Lung (tissue), 12 donors: ENCODE data around the gene C1QTNF3. TPM values are rescaled to one million over a fixed set of nuclear protein-coding genes. Genes with fewer than 3 reads are reported as not detected.

ENCODE experiments used
- ATAC-seq: fragments of 200-7000 bp; cut with Tn5 transposase; one replicate; pipeline ENCODE4 v1.9.1; 2020; ENCODE audit warnings: moderate number of reproducible peaks; ENCODE audit not compliant: insufficient read depth, low FRiP score
- DNase-seq, 3 donors: peaks; one replicate each; pipeline ENCODE4 v3.0.0-alpha.2; 2013 to 2017
- H3K27ac ChIP-seq, 2 donors: one replicate each; pipeline ENCODE4 v1.5.1; 2013; ENCODE audit warnings: mild to moderate bottlenecking in 2 of 2, moderate library complexity in 2 of 2, control low read depth in 1 of 2, inconsistent platforms in 1 of 2, low read depth in 1 of 2, low read length in 1 of 2
- H3K27me3 ChIP-seq, 3 donors: one replicate each; pipeline ENCODE4 v1.5.1; 2013; ENCODE audit warnings: low read length in 2 of 3; ENCODE audit not compliant: control insufficient read depth in 3 of 3, insufficient read depth in 3 of 3
- H3K36me3 ChIP-seq, 4 donors: one replicate each; pipeline ENCODE4 v1.5.1; 2013; ENCODE audit warnings: low read length in 4 of 4, mild to moderate bottlenecking in 1 of 4, moderate library complexity in 1 of 4; ENCODE audit not compliant: control insufficient read depth in 4 of 4, insufficient read depth in 4 of 4
- H3K4me1 ChIP-seq, 5 donors: one replicate each; pipeline ENCODE4 v1.5.1; 2013; ENCODE audit warnings: low read length in 5 of 5, mild to moderate bottlenecking in 2 of 5, moderate library complexity in 1 of 5; ENCODE audit not compliant: control insufficient read depth in 5 of 5, insufficient read depth in 5 of 5
- H3K4me3 ChIP-seq: one replicate; pipeline ENCODE4 v1.5.1; 2013; ENCODE audit warnings: mild to moderate bottlenecking, control low read depth, moderate library complexity
- H3K9ac ChIP-seq, 2 donors: one replicate each; pipeline ENCODE4 v1.5.1; 2013; ENCODE audit warnings: low read length in 2 of 2, control low read depth in 1 of 2; ENCODE audit not compliant: insufficient read depth in 1 of 2
- H3K9me3 ChIP-seq, 4 donors: one replicate each; pipeline ENCODE4 v1.5.1; 2013; ENCODE audit warnings: low read length in 3 of 4, mild to moderate bottlenecking in 1 of 4, moderate library complexity in 1 of 4; ENCODE audit not compliant: control insufficient read depth in 4 of 4, insufficient read depth in 3 of 4
- CTCF ChIP-seq: IDR thresholded peaks from 2 replicates; pipeline ENCODE4 v1.5.1; 2012; ENCODE audit warnings: mild to moderate bottlenecking; ENCODE audit errors: control extremely low read depth, extremely low read depth
- WGBS, 2 donors: extraction: QIAGEN DNeasy Blood & Tissue Kit; methylation state at CpG; one replicate each; pipeline ENCODE4 v1.1.7; 2013; 5-methylcytosine and 5-hydroxymethylcytosine counted together
- polyA plus RNA-seq, 2 donors: library from polyadenylated mRNA; stranded (reverse); fragments of 200-250 nt; gene quantifications; one replicate each; pipeline ENCODE4 v1.2.1, GENCODE V29; 2013
- total RNA-seq, 2 donors: library from RNA; depleted of rRNA in 1 of 2; stranded (reverse); fragments of >200 nt in 1 of 2; gene quantifications; one replicate each; pipeline ENCODE4 v1.2.1, GENCODE V29; 2014 to 2021
- donor health status: control.
- donor health status: control.
- donor health status: Bipolar disorder and iron deficiency.
- donor health status: healthy.
- donor health status: DM: yes; HTN: yes; CAD: no.

C1QTNF3 gene
- total and polyA plus RNA-seq, 4 donors: 0.92 to 20.3 (median 3.9) TPM

GRCh38 chr5:34016222-34016621, 26.8 kb downstream of the C1QTNF3 start:
- ATAC-seq (no peak), DNase-seq (no peak)
- H3K9me3 ChIP-seq: no peaks in the 10 kb centered on the region
- no peak overlapping the region for H3K27ac ChIP-seq
- H3K4me1 ChIP-seq: peaks cover 0 to 16% (median 3%) of the 10 kb centered on the region in 5 donors
- H3K27me3 ChIP-seq: no peaks in the 10 kb centered on the region
- H3K36me3 ChIP-seq: peaks cover 0 to 4% (median under 1%) of the 10 kb centered on the region in 4 donors
- WGBS, 2 donors: 73 to 76% methylated on average over 5 of the region's 5 CpGs
- H3K9ac ChIP-seq: no peak overlapping the region
- no peak for TF ChIP-seq CTCF
- H3K4me3 ChIP-seq: no peak overlapping the region

GRCh38 chr5:34015120-34015822, 27.7 kb downstream of the C1QTNF3 start:
- no peaks in the 10 kb centered on the region for H3K27me3 ChIP-seq
- H3K4me1 ChIP-seq: peaks cover 0 to 16% (median 0%) of the 10 kb centered on the region in 5 donors
- no peak overlapping the region for H3K27ac ChIP-seq
- ATAC-seq (no peak), DNase-seq (no peak)
- H3K4me3 ChIP-seq: no peak overlapping the region
- TF ChIP-seq CTCF: no peak
- WGBS, 2 donors: 92 to 95% methylated on average over 4 of the region's 4 CpGs
- H3K36me3 ChIP-seq: no peaks in the 10 kb centered on the region
- H3K9ac ChIP-seq: no peak overlapping the region
- no peaks in the 10 kb centered on the region for H3K9me3 ChIP-seq

GRCh38 chr5:34014626-34015025, 28.4 kb downstream of the C1QTNF3 start:
- H3K27ac ChIP-seq: no peak overlapping the region
- no peak overlapping the region for H3K4me3 ChIP-seq
- H3K36me3 ChIP-seq: no peaks in the 10 kb centered on the region
- 97 to 98% methylated on average over 2 of the region's 2 CpGs for WGBS, 2 donors
- DNase-seq (no peak), ATAC-seq (no peak)
- H3K4me1 ChIP-seq: peaks cover 0 to 16% (median 0%) of the 10 kb centered on the region in 5 donors
- no peaks in the 10 kb centered on the region for H3K27me3 ChIP-seq
- no peak for TF ChIP-seq CTCF
- H3K9ac ChIP-seq: no peak overlapping the region
- no peaks in the 10 kb centered on the region for H3K9me3 ChIP-seq
